G401 (cell line): Measurements from ENCODE around the gene ST8SIA6. TPM values are rescaled to one million over a fixed set of nuclear protein-coding genes. Genes with fewer than 3 reads are reported as not detected.

Experiments
- DNase-seq: peaks from one replicate; pipeline ENCODE4 v3.0.0-alpha.2; 2015; ENCODE audit warnings: low spot score
- in situ Hi-C: cut with HindIII; loops from 2 replicates; pipeline ENCODE4 v1.10.0; 2016; ENCODE audit warnings: low sequenced_read_pairs, mixed read lengths
- total RNA-seq: library from RNA; depleted of rRNA; stranded (reverse); fragments of >200 nt; shearing (Covaris generic); gene quantifications from 2 replicates; pipeline ENCODE4 v1.2.3, GENCODE V29; 2014

ST8SIA6 gene
- total RNA-seq, 1 experiment from 2014 or later, result 0.64 TPM

GRCh38 chr10:17429490-17429889, 24.9 kb downstream of the ST8SIA6 start:
- no peak for DNase-seq
- in situ Hi-C loops, result no loop called here

- in situ Hi-C loops, result no loop called here
- no peak for DNase-seq
These were observed 25.9 kb downstream of the ST8SIA6 start for GRCh38 chr10:17428351-17429097.

- no peak for DNase-seq
- in situ Hi-C loops, result no loop called here
These were observed 26.6 kb downstream of the ST8SIA6 start for GRCh38 chr10:17427666-17428350.

- in situ Hi-C loops, result no loop called here
- DNase-seq, result no peak
These were observed 27.2 kb downstream of the ST8SIA6 start for GRCh38 chr10:17427201-17427600.

- in situ Hi-C loops, result no loop called here
These were observed 28.1 kb downstream of the ST8SIA6 start for GRCh38 chr10:17426263-17426750.

GRCh38 chr10:17425584-17426262, 28.7 kb downstream of the ST8SIA6 start:
- in situ Hi-C loops, result no loop called here
- no peak for DNase-seq

More at GRCh38 chr10:17426263-17426750, 28.1 kb downstream of the ST8SIA6 start:
- DNase-seq, result no peak

- no peak for DNase-seq
- in situ Hi-C loops, result no loop called here
These were observed 30.7 kb downstream of the ST8SIA6 start for GRCh38 chr10:17423632-17424186.

- in situ Hi-C loops, result no loop called here
- no peak for DNase-seq
These were observed 31.5 kb downstream of the ST8SIA6 start for GRCh38 chr10:17422931-17423330.

- DNase-seq, result no peak
- in situ Hi-C loops, result no loop called here
These were observed 36.1 kb downstream of the ST8SIA6 start for GRCh38 chr10:17418249-17418648.

- in situ Hi-C loops, result no loop called here
- DNase-seq, result no peak
These were observed 37.8 kb downstream of the ST8SIA6 start for GRCh38 chr10:17416442-17417211.

- no peak for DNase-seq
- in situ Hi-C loops, result no loop called here
These were observed 39.2 kb downstream of the ST8SIA6 start for GRCh38 chr10:17415046-17415658.

- in situ Hi-C loops, result no loop called here
- DNase-seq, result no peak
These were observed 39.9 kb downstream of the ST8SIA6 start for GRCh38 chr10:17414484-17414883.

- DNase-seq, result no peak
- in situ Hi-C loops, result no loop called here
These were observed 40.5 kb downstream of the ST8SIA6 start for GRCh38 chr10:17413876-17414275.

GRCh38 chr10:17412323-17412722, 42.1 kb downstream of the ST8SIA6 start:
- no peak for DNase-seq
- in situ Hi-C loops, result no loop called here

- no peak for DNase-seq
- in situ Hi-C loops, result no loop called here
These were observed 43.5 kb downstream of the ST8SIA6 start for GRCh38 chr10:17410907-17411306.

- in situ Hi-C loops, result no loop called here
- DNase-seq, result no peak
These were observed 45.1 kb downstream of the ST8SIA6 start for GRCh38 chr10:17409170-17409733.

- no peak for DNase-seq
- in situ Hi-C loops, result no loop called here
These were observed 47.3 kb downstream of the ST8SIA6 start for GRCh38 chr10:17407047-17407446.
